GM19324 (cell line): ENCODE data around the gene ATP1A4.

ENCODE experiments used
- ATAC-seq: cut with Tn5 transposase; IDR thresholded peaks from one replicate; pipeline ENCODE4 v1.9.1; 2021; ENCODE audit warnings: mild to moderate bottlenecking, moderate library complexity; ENCODE audit not compliant: unreplicated experiment, low FRiP score

The ATP1A4 gene

DNA sequence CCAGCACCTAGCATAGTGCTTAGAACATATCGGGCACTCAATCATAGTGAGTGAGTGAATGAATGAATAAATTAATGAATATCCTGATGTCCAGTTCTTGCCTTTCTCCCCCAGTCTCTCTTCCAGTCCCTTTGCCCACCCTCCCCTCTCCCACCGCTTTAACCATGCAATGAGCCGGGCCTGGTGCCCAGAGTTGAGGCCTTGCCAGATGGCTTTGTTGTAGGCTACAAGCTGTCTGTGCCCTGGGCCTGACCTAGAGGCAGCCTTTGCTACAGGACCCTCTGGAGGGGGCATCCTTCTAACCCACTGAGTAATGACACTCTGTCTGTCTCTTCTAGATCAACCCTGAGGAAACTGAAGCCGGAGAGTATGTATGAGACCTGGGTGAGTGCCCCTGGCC lies 45.8 kb downstream of the ATP1A4 start:
- no peak for ATAC-seq

DNA sequence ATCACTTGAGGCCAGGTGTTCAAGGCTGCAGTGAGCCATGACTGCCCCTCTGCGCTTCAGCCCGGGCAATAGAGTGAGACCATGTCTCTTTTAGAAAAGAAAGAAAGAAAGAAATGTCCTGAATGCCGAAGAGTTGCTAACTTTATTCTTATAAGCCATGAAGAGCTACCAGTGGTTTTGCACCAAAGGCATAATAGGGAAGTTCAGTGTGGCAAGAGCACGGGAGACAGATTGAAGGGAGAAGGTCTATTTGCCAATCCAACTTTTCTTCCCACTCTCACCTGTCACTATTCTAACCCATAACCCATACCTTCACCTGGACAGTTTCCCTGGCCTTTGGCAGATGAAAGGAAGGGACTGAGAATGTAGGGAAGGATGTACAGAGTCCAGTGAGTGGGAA lies 49.4 kb downstream of the ATP1A4 start:
- no peak for ATAC-seq

DNA sequence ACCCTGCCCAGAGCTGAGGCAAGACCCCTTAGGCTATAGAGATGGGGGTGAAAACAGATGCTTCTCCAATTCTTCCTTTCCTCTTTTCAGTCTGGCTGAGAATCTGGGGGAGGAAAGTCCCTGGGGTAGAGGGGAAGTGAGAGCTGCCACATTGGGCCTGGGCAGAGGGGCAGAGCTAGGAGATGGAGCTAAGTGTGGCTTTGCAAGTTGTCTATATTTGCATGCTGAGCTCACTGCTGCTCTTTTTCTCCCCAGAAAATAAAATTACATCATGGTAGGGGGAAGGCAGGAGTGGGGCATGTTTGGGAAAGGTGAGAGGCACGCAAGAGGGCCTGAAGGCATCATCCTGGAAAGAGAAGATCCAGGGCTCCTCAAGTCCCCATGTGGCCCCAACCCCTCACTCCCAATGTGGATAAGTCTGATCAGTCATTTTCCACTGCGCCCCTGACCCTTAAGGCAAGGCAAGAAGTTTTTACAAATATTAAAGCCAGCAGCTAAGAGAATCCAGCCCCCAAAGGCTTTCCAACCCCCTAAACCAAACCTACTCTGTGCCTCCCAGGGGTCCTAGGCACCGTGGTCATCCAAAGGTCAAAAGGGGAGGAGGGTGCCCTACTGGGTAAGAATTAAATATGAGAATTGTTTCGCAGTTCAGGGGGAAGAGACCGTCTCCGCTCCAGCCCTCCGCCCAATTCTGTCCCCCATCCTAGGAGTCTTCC lies 53.3 kb downstream of the ATP1A4 start:
- peak; percentile 59 for ATAC-seq

DNA sequence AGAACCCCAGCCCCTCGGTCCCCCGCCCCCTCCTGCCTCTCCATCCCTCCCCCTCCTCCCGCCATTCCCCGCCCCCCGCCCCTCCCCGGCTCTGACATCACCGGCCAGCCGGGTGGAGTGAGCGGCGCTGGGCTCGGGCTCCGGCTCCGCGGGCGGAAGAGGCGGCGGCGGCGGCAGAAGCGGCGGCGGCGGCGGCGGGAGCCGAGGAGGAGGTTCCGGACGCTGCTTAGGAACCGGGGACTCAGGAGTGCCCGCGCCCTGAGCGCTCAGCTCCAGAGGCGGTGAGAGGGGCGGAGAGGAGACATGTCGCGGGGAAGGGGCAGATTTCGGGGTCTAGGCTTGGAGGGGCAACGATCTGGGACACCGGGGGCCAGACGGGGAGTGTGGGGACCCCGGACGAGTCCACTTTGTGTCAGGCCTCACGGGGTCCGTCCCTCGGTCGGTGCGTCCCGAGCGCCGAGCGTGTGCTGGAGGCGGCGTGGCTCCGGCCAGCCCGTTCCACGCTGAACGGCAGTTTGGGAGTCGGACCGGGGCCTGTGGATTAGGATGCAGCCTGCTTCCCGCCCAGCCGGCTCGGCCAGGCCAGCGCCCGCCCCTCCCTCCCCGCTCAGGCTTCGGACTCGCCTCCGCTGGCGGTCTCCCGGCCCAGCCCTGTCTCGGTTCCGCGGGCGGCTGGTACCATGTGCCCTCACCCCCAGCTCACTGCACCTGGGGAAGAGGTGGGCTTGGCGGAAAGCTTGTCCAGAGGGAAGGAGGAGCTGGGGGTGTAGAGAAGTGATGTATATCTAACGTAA lies 54.0 kb downstream of the ATP1A4 start, which contains the start of gene PEA15:
Gene PEA15, plus strand, starts transcription at position 143 of the 794 bp plus-strand sequence. CDS start 6,161 bp downstream, outside the sequence.
- ATAC-seq = peak; percentile 56

DNA sequence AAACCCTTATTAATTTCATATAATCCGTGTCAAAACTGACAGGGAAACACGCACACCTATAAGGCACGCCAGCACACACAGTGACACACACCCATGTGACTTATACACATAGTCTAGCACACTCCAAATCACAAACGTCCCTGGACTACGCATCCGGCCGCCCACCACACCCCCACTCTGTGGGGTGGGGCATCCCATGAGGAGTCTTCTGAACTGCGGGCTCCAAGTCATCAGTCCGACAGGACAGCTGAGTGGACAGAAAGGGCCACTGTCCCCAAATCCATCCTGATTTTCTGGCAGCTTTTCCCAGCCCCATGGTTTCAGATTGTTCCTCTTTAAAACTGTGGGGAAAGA lies 54.6 kb downstream of the ATP1A4 start:
- ATAC-seq = no peak

DNA sequence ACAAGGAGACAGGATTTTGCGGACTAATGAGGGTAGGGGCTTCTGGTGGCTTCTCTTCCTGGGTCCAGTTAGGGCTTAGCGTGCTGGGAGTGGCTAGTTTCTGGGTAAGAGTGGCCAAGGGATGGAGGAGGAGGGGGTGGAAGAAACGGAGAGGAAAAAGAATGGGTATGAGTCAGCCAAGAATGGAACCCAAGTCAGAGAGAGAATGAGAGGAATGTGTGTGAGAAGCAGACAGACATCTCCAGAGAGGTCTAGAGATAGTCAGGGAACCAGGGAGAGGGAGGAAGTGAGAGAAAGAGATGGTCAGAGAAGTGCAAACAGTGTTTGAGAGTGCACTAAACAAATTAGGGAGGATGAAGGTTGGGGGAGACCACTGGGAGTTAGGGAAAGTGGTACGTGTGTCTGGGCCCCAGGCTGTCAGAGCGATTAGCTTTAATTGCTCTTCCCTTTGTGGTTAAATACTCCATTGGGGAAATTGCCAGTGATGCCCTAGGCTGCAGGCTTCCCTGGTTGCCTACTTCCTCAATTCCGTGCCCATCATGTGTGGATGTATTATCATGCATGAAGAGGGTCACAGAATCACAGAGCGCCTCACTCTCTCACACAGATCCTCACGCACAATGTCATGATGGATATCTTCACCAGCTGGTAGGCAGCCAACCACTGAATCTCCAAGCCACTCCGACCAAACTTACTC lies 55.2 kb downstream of the ATP1A4 start:
- ATAC-seq = no peak

DNA sequence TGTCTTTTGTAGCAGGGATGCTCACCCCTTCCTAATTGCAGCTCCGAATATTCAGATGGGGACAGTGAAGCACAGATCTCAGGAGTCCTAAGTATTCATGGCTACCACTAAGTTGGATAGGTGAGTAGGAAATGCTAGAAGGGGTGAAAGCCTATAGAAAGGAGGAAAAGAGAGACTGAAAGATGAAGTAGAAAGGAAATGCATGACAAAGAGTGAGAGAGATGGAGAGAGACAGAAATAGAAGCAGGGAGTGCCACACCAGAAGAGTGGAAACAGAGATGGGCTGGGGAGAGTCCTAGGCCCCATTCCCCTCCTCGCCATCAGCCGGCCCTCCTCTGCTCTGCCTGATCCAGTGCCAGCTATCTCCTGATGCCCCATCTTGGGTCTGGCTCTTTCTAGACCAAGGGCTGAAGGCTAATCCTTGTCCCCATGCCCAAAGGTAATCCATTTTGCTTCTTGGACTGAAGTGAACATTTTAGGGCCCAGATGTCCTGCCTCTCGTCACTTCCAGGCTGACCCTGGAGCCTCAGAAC lies 55.8 kb downstream of the ATP1A4 start:
- ATAC-seq = no peak

DNA sequence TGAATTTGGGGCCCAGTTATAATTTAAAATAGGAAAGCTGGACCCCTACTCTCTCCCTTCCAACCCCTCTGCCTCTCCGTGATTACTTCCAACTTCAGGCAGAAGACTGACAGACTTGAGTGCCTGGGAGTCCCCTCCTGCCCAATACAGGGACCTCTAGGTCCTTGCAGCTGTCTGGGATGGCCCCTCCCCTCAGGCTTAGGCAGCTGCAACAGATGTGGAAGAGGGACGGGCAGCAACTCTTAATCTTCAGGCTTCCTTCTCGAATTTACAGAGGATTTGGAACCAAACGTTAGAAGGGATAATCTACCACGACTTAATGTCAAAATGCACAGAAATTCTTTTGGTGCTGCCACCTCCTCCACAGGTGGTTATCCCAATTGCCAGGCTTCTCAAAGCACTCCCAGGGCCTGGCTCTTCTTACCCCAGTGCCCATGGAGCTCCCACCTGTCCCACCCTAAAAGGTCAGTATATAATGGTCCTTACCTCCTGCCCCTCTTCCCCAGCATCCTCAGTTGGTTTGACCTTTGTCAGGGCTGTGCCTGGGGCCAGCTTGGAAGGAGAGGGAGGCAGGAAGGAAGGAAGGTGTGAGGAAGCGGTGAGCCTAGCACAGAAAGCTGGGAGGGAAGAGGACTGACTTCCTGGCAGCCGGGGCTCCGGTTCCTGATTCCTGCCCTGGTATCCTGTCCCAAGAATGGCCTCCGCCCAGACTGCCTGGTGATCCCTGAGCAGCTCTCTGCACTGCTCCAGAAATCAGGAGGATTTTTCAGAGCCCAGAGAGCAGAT lies 56.6 kb downstream of the ATP1A4 start:
- no peak for ATAC-seq

DNA sequence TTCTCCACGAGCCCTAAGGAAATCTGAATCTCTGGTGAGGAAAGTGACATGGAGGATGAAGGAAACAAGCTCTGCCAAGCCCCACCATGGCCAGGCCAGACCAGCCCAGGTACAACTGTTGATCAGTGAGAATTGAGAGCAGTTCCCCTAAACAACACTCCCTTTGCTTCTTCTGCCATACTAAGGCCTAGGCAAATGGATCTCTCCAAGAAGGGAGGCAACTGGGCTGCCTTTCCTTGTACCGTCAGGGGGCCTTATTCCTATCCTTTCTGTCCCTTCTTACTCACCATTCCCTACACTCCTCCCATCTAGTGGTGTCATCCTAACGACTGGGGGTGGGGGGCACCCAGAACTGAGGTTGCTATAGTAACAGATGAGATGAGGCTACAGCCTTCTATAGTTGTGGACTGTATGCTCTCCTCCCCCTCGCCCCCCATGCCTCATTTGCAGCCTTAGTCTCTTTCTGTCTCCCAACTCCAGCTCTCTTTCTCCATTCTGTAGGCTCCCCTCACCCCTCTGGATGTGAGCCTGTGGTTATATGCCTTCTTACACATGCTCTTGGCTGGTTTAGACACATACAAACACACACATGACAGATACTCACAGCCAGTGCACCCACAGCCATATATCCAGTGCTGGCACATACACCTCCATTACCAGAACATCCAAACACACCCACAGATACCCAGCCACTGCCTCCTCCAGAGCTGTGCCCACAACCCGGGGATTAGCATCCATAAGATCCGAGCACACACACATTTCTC lies 57.3 kb downstream of the ATP1A4 start:
- no peak for ATAC-seq

DNA sequence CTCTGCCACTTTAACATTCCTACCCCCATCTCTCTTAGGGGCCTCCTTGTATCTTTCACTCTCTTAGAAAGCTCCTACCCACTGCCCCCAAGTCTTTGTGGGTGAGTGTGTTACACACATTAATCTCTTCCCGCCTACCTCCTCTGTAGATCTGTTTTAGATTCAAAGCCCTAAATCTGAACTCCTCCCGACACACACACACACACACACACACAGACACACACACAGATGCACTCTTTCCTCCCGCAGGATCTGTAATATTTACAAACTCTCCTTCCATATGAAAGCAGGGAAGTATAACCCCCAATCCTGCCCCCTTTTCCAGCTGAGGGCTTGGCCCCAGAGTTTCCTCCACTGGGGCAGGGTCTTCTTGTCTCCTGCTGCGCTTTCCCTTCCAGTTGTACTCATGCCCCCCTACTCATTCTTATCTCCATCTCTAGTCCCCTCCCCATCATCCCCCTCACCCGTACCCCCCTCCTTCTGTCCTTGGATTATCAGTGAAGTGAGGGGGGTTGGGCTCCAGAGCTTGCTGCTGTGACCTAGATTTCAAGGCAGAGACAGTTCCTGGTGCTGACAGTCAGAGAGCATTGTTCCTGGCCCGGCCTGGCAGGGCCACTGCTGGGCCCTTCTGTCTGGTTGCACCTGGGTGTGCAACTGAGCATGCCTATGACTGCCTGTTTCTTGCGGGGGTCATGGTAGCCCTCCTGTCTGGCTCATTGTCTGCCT lies 58.1 kb downstream of the ATP1A4 start:
- ATAC-seq = no peak

DNA sequence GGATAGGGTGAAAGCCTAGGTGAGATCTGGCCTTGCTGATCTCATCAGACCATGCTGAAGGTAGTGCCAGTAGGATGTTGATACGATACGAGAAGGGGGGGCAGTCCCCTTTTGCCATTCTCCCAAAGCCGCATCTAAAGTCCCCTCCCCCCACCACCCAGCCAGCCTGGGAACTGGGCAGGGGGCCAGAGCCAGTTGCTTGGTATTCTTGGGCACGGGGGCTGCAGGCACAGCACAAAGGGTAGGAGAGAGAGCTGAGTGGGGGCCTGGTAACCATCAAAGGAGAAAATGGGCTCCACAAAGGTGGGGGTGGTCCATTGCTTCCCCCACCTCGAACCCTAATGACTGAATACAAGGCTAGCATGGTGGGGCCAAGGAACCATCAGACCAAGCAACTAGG lies 59.2 kb downstream of the ATP1A4 start:
- ATAC-seq = no peak

DNA sequence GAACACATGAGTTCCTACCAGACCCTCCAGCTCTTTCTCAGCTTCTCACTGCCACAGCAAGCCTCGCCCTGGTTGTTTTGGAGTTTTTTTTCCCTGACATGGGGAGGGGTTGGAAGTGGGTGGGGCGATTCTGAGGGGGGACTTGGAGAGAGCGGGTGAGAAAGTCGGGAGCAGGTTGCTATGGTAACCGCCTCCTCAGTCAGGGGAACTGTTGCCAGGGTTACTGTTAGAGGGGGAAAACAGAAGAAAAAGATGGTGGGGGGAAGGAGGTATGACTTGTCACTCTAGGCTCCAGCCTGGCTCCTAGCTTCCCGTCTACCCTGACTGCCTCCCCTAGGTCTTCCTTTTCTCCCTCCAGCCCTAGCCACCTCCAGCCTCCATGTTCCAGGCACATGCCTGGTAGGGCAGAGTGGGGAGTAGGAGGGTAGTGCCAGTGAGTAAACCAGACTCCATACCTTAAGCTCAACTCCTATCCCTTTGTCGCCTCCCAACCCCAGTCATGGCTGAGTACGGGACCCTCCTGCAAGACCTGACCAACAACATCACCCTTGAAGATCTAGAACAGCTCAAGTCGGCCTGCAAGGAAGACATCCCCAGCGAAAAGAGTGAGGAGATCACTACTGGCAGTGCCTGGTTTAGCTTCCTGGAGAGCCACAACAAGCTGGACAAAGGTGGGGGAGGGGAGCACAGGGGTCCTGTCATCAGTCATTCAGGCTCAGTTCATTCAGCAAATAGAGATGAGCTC lies 59.8 kb downstream of the ATP1A4 start:
- no peak for ATAC-seq

DNA sequence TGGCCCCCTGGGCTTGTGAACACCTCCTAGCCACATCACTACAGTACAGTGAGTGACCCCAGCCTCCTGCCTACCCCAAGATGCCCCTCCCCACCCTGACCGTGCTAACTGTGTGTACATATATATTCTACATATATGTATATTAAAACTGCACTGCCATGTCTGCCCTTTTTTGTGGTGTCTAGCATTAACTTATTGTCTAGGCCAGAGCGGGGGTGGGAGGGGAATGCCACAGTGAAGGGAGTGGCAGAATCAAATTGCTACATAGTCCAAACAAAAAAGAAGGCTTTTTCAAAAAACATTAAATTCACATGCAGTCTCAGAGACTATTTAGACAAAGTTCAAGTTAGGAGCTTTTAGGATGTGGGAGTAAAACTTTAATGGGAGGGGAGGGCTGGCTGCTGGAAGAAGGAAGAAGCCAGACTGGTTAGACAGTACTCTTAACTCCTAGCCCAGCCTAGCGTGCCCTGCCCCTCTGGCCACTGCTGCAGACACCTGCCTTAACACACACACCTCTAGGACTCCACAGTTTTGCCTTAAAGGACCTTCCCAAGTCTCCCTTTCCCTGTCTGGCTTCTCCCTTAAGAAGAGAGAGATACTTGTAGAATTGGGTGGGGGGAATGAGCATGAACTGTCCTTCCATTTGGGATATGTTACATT lies 63.2 kb downstream of the ATP1A4 start:
- no peak for ATAC-seq

DNA sequence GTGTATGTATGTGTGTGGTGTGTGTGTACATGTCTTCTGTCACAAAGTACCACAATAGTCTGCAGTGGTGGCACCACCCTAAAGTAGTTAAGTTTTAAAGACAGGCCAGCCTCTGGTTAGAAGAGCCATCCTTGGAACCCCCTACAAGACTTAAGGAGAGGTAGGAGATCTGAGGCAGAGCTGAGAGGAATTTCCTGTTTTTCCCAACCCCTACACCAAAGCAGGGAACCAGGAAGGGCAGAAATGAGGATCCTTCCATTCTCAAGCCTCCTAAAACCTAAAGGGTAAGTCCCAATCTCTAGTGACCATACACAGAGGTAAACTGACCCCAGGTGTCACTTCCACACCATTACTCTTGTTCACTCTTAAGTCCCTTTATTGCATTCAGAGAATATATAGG lies 64.9 kb downstream of the ATP1A4 start:
- ATAC-seq = no peak

DNA sequence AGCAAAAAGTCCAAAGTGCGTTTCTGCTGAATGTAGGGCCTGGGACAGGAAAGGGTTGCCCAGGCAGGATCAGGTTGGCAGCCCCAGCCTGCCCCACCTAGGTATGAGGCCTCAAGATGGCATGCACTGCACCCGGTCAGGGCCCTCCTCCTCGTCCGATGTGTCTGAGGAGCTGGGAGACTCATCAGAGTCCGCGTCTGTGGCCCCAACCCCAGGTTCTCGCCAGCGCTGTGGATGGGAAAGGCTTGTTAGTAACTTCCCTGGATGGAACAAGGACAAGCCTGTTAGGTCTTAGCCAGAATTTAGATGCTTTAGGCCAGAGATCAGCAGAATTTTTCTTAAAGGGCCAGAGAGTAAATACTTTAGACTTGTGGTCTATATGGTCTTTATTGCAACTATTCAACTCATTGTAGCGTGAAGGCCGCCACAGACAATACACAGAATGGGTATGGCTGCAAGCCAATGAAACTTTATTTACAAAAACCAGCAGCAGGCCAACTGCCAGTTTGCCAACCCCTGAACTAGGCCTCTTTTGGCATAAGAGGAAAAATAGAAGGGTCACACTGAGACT lies 66.2 kb downstream of the ATP1A4 start:
- no peak for ATAC-seq

DNA sequence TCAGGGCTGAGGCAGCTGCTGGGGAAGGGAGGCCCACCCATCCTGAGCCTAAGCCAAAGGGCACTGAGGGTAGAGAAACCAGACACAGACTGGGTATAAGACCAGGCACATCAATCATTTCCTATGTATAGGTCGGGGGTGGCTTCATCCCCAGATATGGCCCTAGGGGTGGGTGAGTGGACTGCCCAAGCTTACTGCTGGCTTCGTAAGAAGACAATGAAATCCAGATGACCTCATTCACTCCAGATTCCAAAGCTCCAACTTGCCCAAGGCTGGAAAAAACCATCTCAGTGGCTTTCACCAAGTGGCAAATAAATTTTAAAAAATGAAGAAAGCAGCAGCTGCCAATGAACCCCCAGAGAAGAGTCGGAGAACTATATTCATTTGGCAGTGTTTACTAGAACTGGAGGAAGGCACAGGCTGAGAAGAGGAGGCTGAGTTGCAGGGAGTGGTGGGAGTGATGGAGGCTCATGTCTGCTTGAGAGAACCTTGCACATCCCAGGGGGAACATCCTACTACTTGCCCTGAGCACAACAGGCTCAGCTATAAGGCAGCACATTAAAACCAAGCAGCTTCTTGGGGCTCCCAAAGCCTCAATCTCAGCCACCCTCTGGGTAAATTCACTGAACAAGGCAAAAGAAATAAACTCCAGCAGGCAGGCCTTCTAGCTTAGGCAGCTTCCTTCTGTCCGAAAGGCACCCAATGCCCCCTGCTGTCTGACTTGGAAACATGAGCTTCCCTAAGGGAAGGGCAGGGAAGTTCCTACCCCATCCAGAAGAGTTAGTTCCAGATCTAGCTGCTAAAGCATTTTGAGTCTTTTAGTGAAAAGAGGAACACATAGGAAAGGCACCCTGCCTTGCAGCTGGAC lies 67.9 kb downstream of the ATP1A4 start:
- ATAC-seq = no peak

DNA sequence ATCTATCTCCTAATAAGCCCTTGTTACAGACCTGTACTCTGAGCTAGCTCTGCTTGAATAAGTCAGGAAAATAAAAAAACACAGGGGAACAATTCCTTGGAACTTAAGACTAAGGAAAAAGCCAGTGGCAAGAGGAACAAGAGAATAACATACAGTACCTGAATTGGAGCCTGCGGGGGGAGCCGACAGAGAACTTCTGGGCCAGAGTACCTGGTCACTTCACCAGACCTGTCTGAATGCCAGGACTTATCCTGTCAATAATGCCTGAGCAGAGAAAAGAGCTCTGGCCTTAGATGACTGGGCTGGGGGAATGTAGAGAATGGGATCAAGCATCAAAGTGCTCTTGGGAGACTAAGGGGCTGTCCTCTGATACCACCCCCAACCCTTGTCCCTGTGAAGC lies 68.9 kb downstream of the ATP1A4 start:
- no peak for ATAC-seq
